Left renal cortex interstitium (tissue), 4 donors: ENCODE results near the gene FGFR4. TPM values are rescaled to one million over a fixed set of nuclear protein-coding genes. Genes with fewer than 3 reads are reported as not detected.
"Not testable (repeated sequence)": the region's sequence is repeated elsewhere in the genome, so short reads cannot be mapped to it uniquely, and the experiment has no call there.

ENCODE experiments used
- DNase-seq, 4 donors: peaks; one replicate each; pipeline ENCODE4 v3.0.0-alpha.2; 2013; ENCODE audit warnings: low read depth in 4 of 4, low spot score in 2 of 4, missing footprints in 1 of 4
- polyA plus RNA-seq, 4 donors: library from polyadenylated mRNA; unstranded; fragments of 120-200 nt; gene quantifications; one replicate each; pipeline ENCODE4 v1.2.1, GENCODE V29; 2013; ENCODE audit not compliant: insufficient read length in 4 of 4

The FGFR4 gene
- 10 to 100 TPM; 45.0 to 92.9 (median 77.3) TPM for polyA plus RNA-seq

DNA sequence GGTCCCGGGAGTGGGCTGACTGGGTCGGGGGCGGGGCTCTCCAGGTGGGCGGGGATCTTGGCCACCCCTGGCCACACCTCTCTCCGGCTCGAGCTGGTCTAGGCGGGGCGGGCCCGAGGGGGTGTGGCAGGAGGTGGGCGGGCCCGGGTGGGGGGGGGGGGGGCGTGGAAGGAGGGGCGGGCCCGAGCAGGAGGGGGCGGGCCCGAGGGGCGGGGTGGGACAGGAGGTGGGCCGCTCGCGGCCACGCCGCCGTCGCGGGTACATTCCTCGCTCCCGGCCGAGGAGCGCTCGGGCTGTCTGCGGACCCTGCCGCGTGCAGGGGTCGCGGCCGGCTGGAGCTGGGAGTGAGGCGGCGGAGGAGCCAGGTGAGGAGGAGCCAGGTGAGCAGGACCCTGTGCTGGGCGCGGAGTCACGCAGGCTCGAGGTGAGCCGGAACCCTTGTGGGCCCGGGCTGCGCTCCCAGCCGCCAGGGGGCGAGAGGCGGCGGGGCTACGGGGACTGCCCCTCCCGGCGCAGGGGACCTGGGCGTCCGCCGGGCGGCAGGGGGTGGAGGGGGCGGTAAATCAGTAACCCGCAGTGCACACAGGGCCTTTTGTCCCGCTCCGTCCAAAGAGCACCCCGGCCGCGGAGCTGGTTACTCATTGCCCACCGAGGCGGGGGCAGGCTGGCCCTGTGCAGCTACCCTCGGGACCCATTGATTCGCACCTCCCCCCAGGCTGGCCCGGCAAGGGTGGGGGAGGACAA is at the start of gene FGFR4:
Gene FGFR4 (plus strand): TSS at position 262 of the 744 bp plus-strand sequence. CDS start 2,688 bp downstream, outside the sequence.
- peak in 2 of 4 donors; percentile 56 to 61 for DNase-seq

DNA sequence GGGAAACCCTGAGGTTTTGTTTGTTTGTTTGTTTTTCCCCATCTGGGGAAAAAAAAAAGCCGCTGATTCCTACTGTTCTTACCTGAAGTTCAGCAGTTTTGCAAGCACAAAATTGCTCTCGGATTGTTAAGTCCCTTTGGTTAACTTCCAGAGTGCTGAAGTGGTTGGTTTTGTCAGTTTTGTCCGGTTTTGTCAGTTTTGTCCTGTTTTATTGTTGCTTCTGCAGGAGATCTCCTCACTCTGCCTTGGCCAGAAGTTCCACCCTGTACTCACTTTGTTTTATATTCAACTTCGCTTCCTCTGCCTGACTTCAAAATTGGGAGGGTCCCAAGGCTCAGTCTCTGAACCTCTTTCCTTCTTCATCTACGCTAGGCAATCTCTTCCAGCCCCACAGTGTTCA is 49.8 kb upstream of the FGFR4 start:
- DNase-seq = no peak

DNA sequence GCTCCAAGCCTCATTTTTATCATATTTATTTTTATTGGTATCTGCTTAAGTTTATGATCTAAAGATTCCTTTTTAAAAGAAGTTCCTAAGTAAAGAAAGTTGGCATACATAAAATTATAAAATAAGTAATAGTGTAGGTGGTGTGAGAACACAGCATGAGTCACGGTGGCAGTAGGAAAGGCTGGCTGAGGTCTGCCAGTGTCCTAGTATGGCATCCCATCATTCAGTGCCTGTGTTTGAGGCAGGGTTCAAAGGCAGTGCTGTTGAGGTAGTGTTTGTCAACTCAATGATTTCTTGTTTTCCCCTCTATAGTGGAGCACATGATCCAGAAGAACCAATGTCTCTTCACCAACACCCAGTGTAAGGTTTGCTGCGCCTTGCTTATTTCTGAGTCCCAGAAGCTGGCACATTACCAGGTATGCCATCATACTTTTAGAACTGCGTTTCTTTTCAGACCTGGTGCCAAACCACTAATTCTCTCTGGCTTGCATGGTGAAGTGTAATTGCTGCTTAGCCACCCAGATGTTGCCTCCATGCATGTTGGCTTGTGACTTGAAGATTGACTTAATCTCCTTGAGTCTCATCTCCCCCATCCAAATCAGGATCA is 45.8 kb upstream of the FGFR4 start:
- DNase-seq = no peak

- no peak for DNase-seq
These were observed 44.8 kb upstream of the FGFR4 start for GRCh38 chr5:177041936-177042335.

GRCh38 chr5:177043114-177043513 is 43.6 kb upstream of the FGFR4 start:
- no peak for DNase-seq

GRCh38 chr5:177043958-177044357 is 42.8 kb upstream of the FGFR4 start:
- DNase-seq = no peak

DNA sequence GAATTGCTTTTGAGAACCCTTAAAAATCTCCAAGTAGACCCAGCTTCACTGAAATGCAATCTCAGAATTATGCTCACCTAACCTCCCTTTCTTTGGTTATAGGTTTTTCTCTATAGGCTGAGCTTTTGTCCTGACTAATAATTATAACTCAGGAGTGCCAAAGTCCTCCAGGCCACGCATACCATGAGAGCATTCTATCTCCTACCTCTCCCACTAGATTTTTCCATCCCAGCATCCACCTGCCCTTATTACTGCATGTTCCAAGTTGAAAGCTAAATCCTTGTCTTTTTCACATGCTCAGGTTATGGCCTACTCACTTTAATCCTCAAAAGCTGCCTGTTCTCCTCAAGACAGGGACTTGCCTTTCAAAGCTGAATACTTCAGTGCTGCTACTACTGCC is 42.1 kb upstream of the FGFR4 start:
- DNase-seq = no peak

GRCh38 chr5:177045631-177046030 is 41.1 kb upstream of the FGFR4 start:
- DNase-seq = no peak

DNA sequence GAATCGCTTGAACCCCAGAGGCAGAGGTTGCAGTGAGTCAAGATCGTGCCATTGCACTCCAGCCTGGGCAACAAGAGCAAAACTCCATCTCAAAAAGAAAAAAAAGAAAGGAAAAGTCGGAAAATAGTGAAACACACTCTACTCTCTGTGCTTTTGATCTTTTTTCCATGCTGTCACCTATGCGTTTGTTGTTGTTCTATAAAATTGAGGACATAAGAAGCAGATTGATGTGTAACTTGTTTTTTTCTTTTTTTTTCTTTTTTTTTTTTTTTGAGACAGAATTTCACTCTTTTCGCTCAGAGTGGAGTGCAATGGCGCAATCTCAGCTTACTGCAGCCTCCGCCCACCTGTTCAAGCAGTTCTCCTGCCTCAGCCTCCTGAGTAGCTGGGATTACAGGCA is 38.2 kb upstream of the FGFR4 start:
- DNase-seq = not testable (repeated sequence)

GRCh38 chr5:177049285-177049684 is 37.4 kb upstream of the FGFR4 start:
- DNase-seq = no peak

DNA sequence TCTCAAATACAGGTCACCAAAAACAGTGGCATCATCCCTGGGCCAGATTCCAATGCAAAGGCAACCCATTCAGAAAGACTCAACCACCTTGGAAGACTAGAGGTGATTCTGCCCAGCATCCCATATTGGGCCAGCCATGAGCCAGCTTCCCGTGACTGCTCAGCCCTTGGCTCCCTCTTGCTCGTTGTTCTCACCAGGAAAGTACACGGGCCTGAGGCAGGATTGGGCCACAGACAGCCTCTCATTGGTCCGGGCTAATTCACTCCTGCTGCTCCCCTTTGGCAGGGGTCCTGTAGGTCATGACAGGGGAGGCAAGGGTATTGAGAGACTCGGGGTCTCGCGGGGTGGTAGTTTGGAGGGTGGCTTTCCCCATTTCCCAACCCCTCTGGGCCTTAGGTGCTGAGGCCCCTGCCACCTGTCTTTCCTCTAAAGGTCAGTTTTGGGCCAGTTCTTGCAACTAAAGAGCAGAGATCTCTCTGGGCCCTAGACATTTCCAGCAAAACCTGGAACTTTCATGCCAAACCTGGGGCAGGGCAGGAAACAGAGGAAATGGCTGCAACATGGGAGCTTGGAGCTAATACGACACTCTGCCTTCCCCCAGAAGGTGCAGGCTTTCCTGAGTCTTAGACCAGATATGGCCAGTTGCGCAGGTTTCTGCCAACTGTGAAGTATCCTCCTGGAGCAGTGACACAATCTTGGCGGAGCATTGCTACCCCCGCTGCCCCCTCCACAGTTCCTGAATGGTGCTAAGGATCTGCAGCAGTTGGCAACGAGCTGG is 22.0 kb upstream of the FGFR4 start:
- DNase-seq = no peak

- DNase-seq = no peak
These were observed 21.2 kb upstream of the FGFR4 start for GRCh38 chr5:177065491-177065890.

GRCh38 chr5:177066224-177066623 is 20.5 kb upstream of the FGFR4 start:
- DNase-seq = no peak

DNA sequence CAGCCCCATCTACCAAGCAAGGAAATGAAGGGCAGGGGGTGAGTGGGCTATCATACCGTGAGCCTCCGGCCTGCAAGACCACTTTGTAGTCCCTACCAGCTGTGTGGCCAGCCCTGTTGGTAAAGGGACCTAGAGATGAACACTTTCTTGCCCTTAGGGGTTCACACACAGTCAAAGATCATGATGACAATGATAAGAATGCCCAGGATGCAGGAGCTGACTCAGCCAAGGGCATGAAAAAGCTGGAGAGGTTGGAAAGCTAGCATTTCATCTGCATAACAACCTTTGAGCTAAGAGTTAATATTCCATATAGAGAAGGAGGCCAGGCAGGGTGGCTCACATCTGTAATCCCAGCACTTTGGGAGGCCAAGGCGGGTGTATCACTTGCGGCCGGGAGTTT is 19.2 kb upstream of the FGFR4 start:
- DNase-seq = no peak

DNA sequence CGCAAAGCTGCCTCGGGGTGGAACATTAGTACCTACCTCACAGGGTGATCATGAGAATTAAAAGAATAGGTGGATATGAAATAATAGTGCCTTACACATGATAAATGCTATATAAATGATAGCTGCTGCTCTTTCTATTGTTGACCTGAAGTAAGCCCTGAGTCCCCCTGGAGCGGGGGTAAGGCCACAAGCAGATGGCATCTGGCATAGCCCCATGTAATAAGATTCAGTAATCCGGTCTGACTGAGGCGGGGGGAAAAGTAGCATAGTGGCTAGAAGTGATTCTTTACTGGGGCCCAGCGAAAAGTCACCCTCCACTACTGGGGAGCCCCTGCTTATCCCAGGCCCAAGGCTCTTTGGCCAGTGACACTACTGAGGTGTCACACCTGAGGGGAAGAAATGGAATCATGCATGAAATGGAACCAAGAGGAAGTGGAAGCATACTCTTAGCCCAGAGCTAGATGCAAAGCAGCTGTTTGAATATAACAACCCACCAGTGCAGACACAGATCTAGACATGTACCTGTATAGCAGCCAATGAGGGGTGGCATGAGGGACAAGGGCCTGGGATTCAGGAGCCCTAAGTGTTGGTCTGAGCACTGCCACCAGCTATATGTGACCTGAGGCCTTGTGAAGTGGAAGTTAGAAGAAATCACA is 16.1 kb upstream of the FGFR4 start:
- DNase-seq = no peak

GRCh38 chr5:177071666-177072385 is 14.9 kb upstream of the FGFR4 start:
- DNase-seq = peak; percentile 55 to 86 (median 74)

DNA sequence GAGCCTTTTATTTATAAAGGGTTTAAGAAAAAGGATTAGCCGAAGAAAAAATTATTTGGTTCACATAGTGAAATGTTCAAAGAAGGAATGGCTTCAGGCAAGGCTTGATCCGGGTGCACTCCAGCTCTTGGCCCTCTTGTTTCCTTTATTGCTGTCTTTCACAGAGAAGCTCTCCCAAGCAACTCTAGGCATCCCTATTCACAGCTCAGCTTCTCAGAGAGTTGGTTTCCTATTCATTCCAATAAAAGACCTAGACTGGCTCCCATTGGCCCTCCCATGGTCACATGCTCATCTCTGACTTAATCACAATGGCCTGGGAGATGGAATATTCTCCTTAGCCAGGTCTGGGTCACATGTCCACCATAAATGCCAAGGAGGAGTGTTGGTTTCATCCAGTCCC is 9.4 kb upstream of the FGFR4 start:
- no peak for DNase-seq

DNA sequence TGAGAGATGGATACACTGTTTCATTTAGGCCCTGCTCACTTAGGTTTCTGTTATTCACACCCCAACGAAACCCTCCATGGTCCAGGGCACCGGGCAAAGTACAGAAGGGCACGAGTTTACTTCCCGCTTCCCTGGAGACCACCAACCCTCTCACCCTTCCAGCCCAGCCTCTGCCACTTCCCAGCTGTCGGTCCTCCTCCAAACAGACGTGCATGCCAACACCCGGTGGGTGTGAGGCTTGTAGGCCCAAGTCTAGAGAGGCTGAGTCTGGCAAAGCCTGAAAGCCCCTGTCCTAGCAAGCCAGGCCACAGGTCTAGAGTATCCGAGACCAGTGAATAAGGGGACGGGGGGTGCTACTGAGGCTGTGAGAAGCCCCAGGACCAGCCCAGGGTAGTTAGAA is 7.1 kb upstream of the FGFR4 start:
- no peak for DNase-seq

DNA sequence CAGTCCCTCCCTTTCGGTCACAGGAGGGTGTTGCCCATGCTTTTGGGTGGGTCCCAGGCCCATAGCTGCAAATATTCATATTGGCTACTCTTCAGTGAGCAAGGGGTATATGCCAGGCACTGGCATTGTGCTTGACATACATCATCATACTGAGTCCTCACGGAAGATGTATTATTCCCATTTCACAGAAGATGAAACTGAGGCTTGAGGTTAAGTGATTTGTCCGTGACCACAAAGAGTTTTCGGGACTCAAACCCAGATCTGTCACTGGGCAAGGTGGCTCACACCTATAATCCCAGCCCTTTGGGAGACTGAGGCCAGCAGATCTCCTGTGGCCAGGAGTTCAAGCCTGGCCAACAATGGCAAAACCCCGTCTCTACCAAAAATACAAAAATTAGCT is 6.5 kb upstream of the FGFR4 start:
- DNase-seq = no peak

- no peak for DNase-seq
These were observed 4.9 kb upstream of the FGFR4 start for GRCh38 chr5:177081859-177082258.
